ENCODE results near the gene RABL6.
A peak's percentile ranks its signal among the peaks of the same experiment; 100 is the strongest.

RABL6 gene

GRCh38 chr9:136849960-136850865 lies 42.5 kb downstream of the RABL6 start:
- H3K4me3 ChIP-seq: peak overlapping the region; percentile 88
- DNase-seq (ENCODE audit: low read depth, low spot score): no peak
- peak overlapping the region; percentile 73 for H3K9ac ChIP-seq (ENCODE audit: insufficient read length)
- H3K36me3 ChIP-seq (ENCODE audit: insufficient read depth, low read length): no peaks in the 10 kb centered on the region; the same call in 1 of the 2 replicates
- no peak overlapping the region for H3K27ac ChIP-seq
- no peak for TF ChIP-seq EZH2 (IDR thresholded peaks at IDR 0.05)
- no peak for TF ChIP-seq POLR2AphosphoS5 (IDR thresholded peaks at IDR 0.05; ENCODE audit: borderline replicate concordance, low read depth, low read length)
- no peak for TF ChIP-seq FOXP2 (optimal IDR thresholded peaks at IDR 0.05; ENCODE audit: control extremely low read depth, extremely low read length, insufficient read depth)
- H3K9me3 ChIP-seq (ENCODE audit: low read depth, low read length): no peaks in the 10 kb centered on the region

- no peak overlapping the region for H3K9ac ChIP-seq (ENCODE audit: insufficient read length)
- TF ChIP-seq EZH2 (IDR thresholded peaks at IDR 0.05) (no peak), FOXP2 (optimal IDR thresholded peaks at IDR 0.05; ENCODE audit: control extremely low read depth, extremely low read length, insufficient read depth) (no peak), POLR2AphosphoS5 (IDR thresholded peaks at IDR 0.05; ENCODE audit: borderline replicate concordance, low read depth, low read length) (no peak)
- H3K4me3 ChIP-seq: no peak overlapping the region
- no peaks in the 10 kb centered on the region for H3K9me3 ChIP-seq (ENCODE audit: low read depth, low read length)
- no peaks in the 10 kb centered on the region; the same call in 1 of the 2 replicates for H3K36me3 ChIP-seq (ENCODE audit: insufficient read depth, low read length)
- DNase-seq (ENCODE audit: low read depth, low spot score): no peak
- no peak overlapping the region for H3K27ac ChIP-seq
Observed at GRCh38 chr9:136850866-136851775, 43.4 kb downstream of the RABL6 start.

GRCh38 chr9:136851941-136852663 lies 44.4 kb downstream of the RABL6 start, which contains the start of gene MAMDC4:
TSS of gene MAMDC4 (plus strand) at chr9:136852346. CDS start at chr9:136852417, 71 bp downstream.
- TF ChIP-seq POLR2AphosphoS5 (IDR thresholded peaks at IDR 0.05; ENCODE audit: borderline replicate concordance, low read depth, low read length) (no peak), FOXP2 (optimal IDR thresholded peaks at IDR 0.05; ENCODE audit: control extremely low read depth, extremely low read length, insufficient read depth) (no peak)
- DNase-seq (ENCODE audit: low read depth, low spot score): no peak
- Histone ChIP-seq H3K36me3 (ENCODE audit: insufficient read depth, low read length) (no peaks in the 10 kb centered on the region; the same call in 1 of the 2 replicates), H3K9ac (ENCODE audit: insufficient read length) (no peak within 1 kb of the TSS), H3K9me3 (ENCODE audit: low read depth, low read length) (no peaks in the 10 kb centered on the region), H3K27ac (no peak within 1 kb of the TSS), H3K4me3 (no peak within 1 kb of the TSS)

GRCh38 chr9:136852664-136853595 lies 45.2 kb downstream of the RABL6 start:
- H3K36me3 ChIP-seq (ENCODE audit: insufficient read depth, low read length): no peaks in the 10 kb centered on the region; the same call in 1 of the 2 replicates
- H3K9ac ChIP-seq (ENCODE audit: insufficient read length): no peak overlapping the region
- no peaks in the 10 kb centered on the region for H3K9me3 ChIP-seq (ENCODE audit: low read depth, low read length)
- H3K27ac ChIP-seq: no peak overlapping the region
- TF ChIP-seq FOXP2 (optimal IDR thresholded peaks at IDR 0.05; ENCODE audit: control extremely low read depth, extremely low read length, insufficient read depth) (no peak), EZH2 (IDR thresholded peaks at IDR 0.05) (no peak)
- H3K4me3 ChIP-seq: no peak overlapping the region
- no peak for DNase-seq (ENCODE audit: low read depth, low spot score)

GRCh38 chr9:136853596-136854112 lies 45.9 kb downstream of the RABL6 start:
- Histone ChIP-seq H3K9me3 (ENCODE audit: low read depth, low read length) (no peaks in the 10 kb centered on the region), H3K9ac (ENCODE audit: insufficient read length) (no peak overlapping the region), H3K4me3 (no peak overlapping the region), H3K27ac (no peak overlapping the region), H3K36me3 (ENCODE audit: insufficient read depth, low read length) (no peaks in the 10 kb centered on the region; the same call in 1 of the 2 replicates)
- no peak for TF ChIP-seq POLR2AphosphoS5 (IDR thresholded peaks at IDR 0.05; ENCODE audit: borderline replicate concordance, low read depth, low read length)
- no peak for TF ChIP-seq FOXP2 (optimal IDR thresholded peaks at IDR 0.05; ENCODE audit: control extremely low read depth, extremely low read length, insufficient read depth)
- TF ChIP-seq EZH2 (IDR thresholded peaks at IDR 0.05): no peak
- no peak for DNase-seq (ENCODE audit: low read depth, low spot score)

GRCh38 chr9:136854113-136854841 lies 46.5 kb downstream of the RABL6 start:
- DNase-seq (ENCODE audit: low read depth, low spot score): no peak
- Histone ChIP-seq H3K4me3 (no peak overlapping the region), H3K9me3 (ENCODE audit: low read depth, low read length) (no peaks in the 10 kb centered on the region), H3K9ac (ENCODE audit: insufficient read length) (no peak overlapping the region), H3K36me3 (ENCODE audit: insufficient read depth, low read length) (no peaks in the 10 kb centered on the region; the same call in 1 of the 2 replicates), H3K27ac (no peak overlapping the region)
- TF ChIP-seq EZH2 (IDR thresholded peaks at IDR 0.05): no peak
- TF ChIP-seq POLR2AphosphoS5 (IDR thresholded peaks at IDR 0.05; ENCODE audit: borderline replicate concordance, low read depth, low read length): no peak
- no peak for TF ChIP-seq FOXP2 (optimal IDR thresholded peaks at IDR 0.05; ENCODE audit: control extremely low read depth, extremely low read length, insufficient read depth)

Measured in SK-N-MC (cell line).